Thyroid gland (tissue), 4 donors: ENCODE measurements around the gene HASPIN. TPM values are rescaled to one million over a fixed set of nuclear protein-coding genes. Genes with fewer than 3 reads are reported as not detected.

Experiments used
- DNase-seq, 2 donors: peaks; one replicate each; pipeline ENCODE4 v3.0.0-alpha.2; 2019
- H3K27ac ChIP-seq, 3 donors: fragments of 200-600 bp; sonication (generic); 1 replicate in 2 of 3; 2 replicates in 1 of 3; pipeline ENCODE4 v1.5.1; 2016 to 2019; ENCODE audit warnings: mild to moderate bottlenecking in 1 of 3, moderate library complexity in 1 of 3
- H3K27me3 ChIP-seq: fragments of 200-600 bp; sonication (generic); one replicate; pipeline ENCODE4 v1.5.1; 2019
- H3K36me3 ChIP-seq, 2 donors: fragments of 200-600 bp; sonication (generic); one replicate each; pipeline ENCODE4 v1.5.1; 2016 to 2019
- H3K4me1 ChIP-seq, 2 donors: fragments of 200-600 bp; sonication (generic); one replicate each; pipeline ENCODE4 v1.5.1; 2017 to 2019
- H3K4me3 ChIP-seq, 3 donors: fragments of 200-600 bp; sonication (generic); replicated peaks in 1 of 3; 1 replicate in 2 of 3; 2 replicates in 1 of 3; pipeline ENCODE4 v1.5.1; 2016; ENCODE audit warnings: mild to moderate bottlenecking in 1 of 3
- H3K9me3 ChIP-seq: fragments of 200-600 bp; sonication (generic); one replicate; pipeline ENCODE4 v1.5.1; 2017
- POLR2A ChIP-seq, 2 donors: fragments of 450-650 bp; IDR thresholded peaks; one replicate each; pipeline ENCODE4 v1.6.1; 2017; ENCODE audit warnings: antibody characterized with exemption in 2 of 2, mild to moderate bottlenecking in 2 of 2, moderate library complexity in 1 of 2
- WGBS, 2 donors: methylation state at CpG; one replicate each; pipeline ENCODE4 v1.1.5; 2017; 5-methylcytosine and 5-hydroxymethylcytosine counted together
- intact Hi-C: fragments of 100-400 bp; cut with DNase I; formaldehyde crosslinking; loops from one replicate; pipeline ENCODE4 v1.15.1; 2023
- total RNA-seq, 4 donors: library from RNA; depleted of rRNA; stranded (reverse); fragments of >200 nt; gene quantifications; one replicate each; pipeline ENCODE4 v1.2.3, GENCODE V29; 2016
- TF ChIP-seq, protein P1 (sequence below), 6 experiments: fragments of 200-600 bp in 3 of 6; fragments of 450-650 bp in 3 of 6; sonication (generic) in 3 of 6; IDR thresholded peaks; one replicate each; pipeline ENCODE4 v1.5.1; 2016 to 2019; ENCODE audit warnings: antibody characterized with exemption in 6 of 6, mild to moderate bottlenecking in 2 of 6, inconsistent platforms in 1 of 6, moderate library complexity in 1 of 6

HASPIN gene
- under 1 TPM in 2 of 4 donors, not detected in 2; 0.13 to 0.21 TPM for total RNA-seq

DNA sequence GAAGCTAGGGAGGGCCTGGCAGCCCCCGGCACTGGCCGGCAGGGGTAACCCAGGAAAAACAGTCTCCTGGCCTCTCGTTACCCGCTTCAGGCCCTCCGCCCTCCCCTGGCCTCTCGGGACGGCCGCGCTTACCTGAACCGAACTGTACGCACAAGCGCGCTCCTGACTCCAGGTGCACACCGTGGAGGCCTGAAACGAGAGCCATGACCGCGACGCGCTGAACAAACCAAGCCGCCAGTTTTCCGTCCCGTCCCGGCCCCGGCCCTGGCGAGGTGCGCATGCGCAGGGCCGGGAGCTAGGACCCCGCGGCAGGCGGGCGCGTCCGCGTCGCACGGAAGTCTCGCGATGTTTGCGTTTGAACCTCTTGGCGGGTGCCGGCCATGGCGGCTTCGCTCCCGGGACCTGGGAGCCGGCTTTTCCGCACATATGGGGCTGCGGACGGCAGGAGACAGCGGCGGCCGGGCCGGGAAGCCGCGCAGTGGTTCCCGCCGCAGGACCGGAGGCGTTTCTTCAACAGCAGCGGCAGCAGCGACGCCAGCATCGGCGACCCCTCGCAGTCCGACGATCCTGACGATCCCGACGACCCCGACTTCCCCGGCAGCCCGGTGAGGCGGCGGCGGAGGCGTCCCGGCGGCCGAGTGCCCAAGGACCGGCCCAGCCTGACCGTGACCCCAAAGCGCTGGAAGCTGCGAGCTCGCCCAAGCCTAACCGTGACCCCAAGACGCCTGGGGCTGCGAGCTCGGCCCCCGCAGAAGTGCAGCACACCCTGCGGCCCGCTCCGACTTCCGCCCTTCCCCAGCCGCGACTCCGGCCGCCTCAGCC lies at the start of gene HASPIN:
TSS of gene HASPIN (plus strand) at position 348 of the 822 bp plus-strand sequence. CDS start at position 381, 33 bp downstream.
- 0 to 1% methylated on average over 5 to 22 of the region's 98 CpGs for WGBS, 2 donors
- Histone ChIP-seq H3K4me3 (peak within 1 kb of the TSS; percentile 71 to 95 (median 92)), H3K27ac (peak within 1 kb of the TSS; percentile 53 to 78 (median 77)), H3K9me3 (no peaks in the 10 kb centered on the region), H3K4me1 (peaks cover 13 to 14% of the 10 kb centered on the region in 2 donors), H3K36me3 (no peaks in the 10 kb centered on the region), H3K27me3 (no peaks in the 10 kb centered on the region)
- peak; percentile 85 to 88 for DNase-seq
- intact Hi-C loops = no loop called here
- TF ChIP-seq POLR2A (IDR thresholded peaks at IDR 0.05) = peak in 1 of 2 donors; percentile 62
- TF ChIP-seq, protein P1, sequence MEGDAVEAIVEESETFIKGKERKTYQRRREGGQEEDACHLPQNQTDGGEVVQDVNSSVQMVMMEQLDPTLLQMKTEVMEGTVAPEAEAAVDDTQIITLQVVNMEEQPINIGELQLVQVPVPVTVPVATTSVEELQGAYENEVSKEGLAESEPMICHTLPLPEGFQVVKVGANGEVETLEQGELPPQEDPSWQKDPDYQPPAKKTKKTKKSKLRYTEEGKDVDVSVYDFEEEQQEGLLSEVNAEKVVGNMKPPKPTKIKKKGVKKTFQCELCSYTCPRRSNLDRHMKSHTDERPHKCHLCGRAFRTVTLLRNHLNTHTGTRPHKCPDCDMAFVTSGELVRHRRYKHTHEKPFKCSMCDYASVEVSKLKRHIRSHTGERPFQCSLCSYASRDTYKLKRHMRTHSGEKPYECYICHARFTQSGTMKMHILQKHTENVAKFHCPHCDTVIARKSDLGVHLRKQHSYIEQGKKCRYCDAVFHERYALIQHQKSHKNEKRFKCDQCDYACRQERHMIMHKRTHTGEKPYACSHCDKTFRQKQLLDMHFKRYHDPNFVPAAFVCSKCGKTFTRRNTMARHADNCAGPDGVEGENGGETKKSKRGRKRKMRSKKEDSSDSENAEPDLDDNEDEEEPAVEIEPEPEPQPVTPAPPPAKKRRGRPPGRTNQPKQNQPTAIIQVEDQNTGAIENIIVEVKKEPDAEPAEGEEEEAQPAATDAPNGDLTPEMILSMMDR (IDR thresholded peaks at IDR 0.05) = peak in 1 of 6 experiments; percentile 33

DNA sequence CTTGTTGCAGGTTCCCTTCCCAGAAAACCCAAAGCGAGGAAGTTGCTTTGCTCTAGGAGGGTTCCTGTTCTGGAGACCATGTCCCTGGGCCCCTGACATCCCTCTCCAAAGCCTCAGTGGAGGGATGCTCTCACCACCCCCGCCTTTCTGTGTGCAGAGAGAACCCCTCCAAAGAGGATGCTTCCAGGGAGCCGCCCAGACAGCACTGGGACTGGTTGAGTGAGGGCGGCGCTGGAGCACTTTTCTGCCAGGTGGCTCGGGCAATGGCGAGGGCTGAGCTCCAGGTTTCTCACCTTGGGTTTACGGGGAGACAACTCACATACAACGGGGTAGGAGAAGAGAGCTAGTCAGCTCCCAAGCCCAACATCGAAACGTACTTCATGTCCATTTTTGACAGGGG lies 47.8 kb upstream of the HASPIN start:
- no peaks in the 10 kb centered on the region for H3K9me3 ChIP-seq
- H3K4me3 ChIP-seq = no peak overlapping the region
- no peak for TF ChIP-seq POLR2A (IDR thresholded peaks at IDR 0.05)
- TF ChIP-seq, protein P1 (IDR thresholded peaks at IDR 0.05) = no peak
- DNase-seq = no peak
- no peaks in the 10 kb centered on the region for H3K36me3 ChIP-seq
- no peak overlapping the region for H3K27ac ChIP-seq
- no peaks in the 10 kb centered on the region for H3K27me3 ChIP-seq
- WGBS, 2 donors = 78 to 85% methylated on average over 10 to 11 of the region's 11 CpGs
- no peaks in the 10 kb centered on the region for H3K4me1 ChIP-seq
- intact Hi-C loops = no loop called here

DNA sequence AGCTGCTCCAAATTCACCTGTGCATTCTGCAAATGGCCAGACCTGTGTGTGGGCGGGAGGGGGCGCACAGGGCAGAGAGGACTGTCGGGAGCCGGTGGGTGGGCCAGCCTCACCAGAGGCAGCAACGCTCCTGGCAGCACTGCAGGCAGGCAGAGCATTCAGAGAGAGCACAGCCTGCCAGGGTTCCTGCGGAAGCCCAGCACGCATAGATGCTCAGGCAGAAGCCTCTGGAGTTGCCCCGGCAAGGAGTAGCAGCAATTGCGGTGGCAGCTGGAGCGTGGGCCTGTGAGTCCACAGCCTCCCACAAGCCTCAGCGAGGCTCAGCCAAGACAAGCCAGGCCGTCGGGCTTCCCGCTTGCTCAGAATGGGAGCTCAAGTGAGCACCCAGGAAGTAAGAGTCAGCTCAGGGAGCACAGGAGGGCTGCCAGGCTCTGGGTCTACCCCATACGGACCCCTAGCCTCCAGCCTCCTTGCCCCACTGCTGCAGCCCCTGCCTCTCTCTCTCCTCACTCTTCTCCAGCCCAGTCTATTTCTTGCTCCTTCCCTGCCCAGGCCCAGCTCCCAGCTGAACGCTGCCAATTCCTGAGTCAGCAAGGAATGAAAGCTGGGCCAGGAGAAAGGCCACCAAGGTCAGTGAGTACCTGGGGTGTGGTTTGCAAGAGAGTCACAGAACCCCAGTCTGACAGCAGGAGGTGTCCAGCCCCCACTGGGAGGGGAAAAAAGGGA lies 45.4 kb upstream of the HASPIN start:
- no peaks in the 10 kb centered on the region for H3K27me3 ChIP-seq

GRCh38 chr17:3678821-3679530 lies 44.7 kb upstream of the HASPIN start:
- Histone ChIP-seq H3K4me1 (no peaks in the 10 kb centered on the region), H3K27me3 (no peaks in the 10 kb centered on the region), H3K36me3 (no peaks in the 10 kb centered on the region), H3K4me3 (no peak overlapping the region), H3K27ac (no peak overlapping the region), H3K9me3 (no peaks in the 10 kb centered on the region)
- WGBS, 2 donors = 82 to 91% methylated on average over 19 of the region's 27 CpGs
- DNase-seq = no peak
- intact Hi-C loops = no loop called here
- no peak for TF ChIP-seq POLR2A (IDR thresholded peaks at IDR 0.05)
- TF ChIP-seq, protein P1 (IDR thresholded peaks at IDR 0.05) = no peak

More for the DNA sequence above, 45.4 kb upstream of the HASPIN start:
- intact Hi-C loops = no loop called here
- Histone ChIP-seq H3K4me3 (no peak overlapping the region), H3K4me1 (no peaks in the 10 kb centered on the region), H3K36me3 (no peaks in the 10 kb centered on the region), H3K27ac (no peak overlapping the region), H3K9me3 (no peaks in the 10 kb centered on the region)
- DNase-seq = no peak
- TF ChIP-seq, protein P1 (IDR thresholded peaks at IDR 0.05) = no peak
- TF ChIP-seq POLR2A (IDR thresholded peaks at IDR 0.05) = no peak
- 47 to 74% methylated on average over 2 to 10 of the region's 16 CpGs for WGBS, 2 donors
